GM19193 (cell line): ENCODE results near the gene GPR55.

Experiments used
- POLR2A ChIP-seq: IDR thresholded peaks from 4 replicates; pipeline ENCODE4 v1.6.1; 2011; ENCODE audit not compliant: insufficient read depth, insufficient read length; ENCODE audit errors: extremely low read depth

The GPR55 gene

GRCh38 chr2:230868947-230869913 lies 55.8 kb downstream of the GPR55 start:
- no peak for TF ChIP-seq POLR2A

GRCh38 chr2:230868161-230868946 lies 56.7 kb downstream of the GPR55 start:
- no peak for TF ChIP-seq POLR2A

GRCh38 chr2:230866756-230867523 lies 58.1 kb downstream of the GPR55 start:
- no peak for TF ChIP-seq POLR2A

- no peak for TF ChIP-seq POLR2A
Measured at GRCh38 chr2:230865766-230866755, 59.0 kb downstream of the GPR55 start.

GRCh38 chr2:230865307-230865765 lies 59.7 kb downstream of the GPR55 start:
- TF ChIP-seq POLR2A = no peak

GRCh38 chr2:230864605-230865306 lies 60.3 kb downstream of the GPR55 start, which contains the start of gene ITM2C:
Gene ITM2C (plus strand): TSS chr2:230864942. CDS start chr2:230865026, 84 bp downstream.
- TF ChIP-seq POLR2A = peak; percentile 70

GRCh38 chr2:230864122-230864604 lies 60.9 kb downstream of the GPR55 start:
- TF ChIP-seq POLR2A = no peak

- no peak for TF ChIP-seq POLR2A
Measured at GRCh38 chr2:230863442-230864121, 61.5 kb downstream of the GPR55 start.

- TF ChIP-seq POLR2A = no peak
Measured at GRCh38 chr2:230863031-230863430, 62.0 kb downstream of the GPR55 start.

GRCh38 chr2:230862292-230862691 lies 62.8 kb downstream of the GPR55 start:
- no peak for TF ChIP-seq POLR2A

- no peak for TF ChIP-seq POLR2A
Measured at GRCh38 chr2:230861552-230862255, 63.3 kb downstream of the GPR55 start.
